H1 (cell line): ENCODE data around the gene OCSTAMP. TPM values are rescaled to one million over a fixed set of nuclear protein-coding genes. Genes with fewer than 3 reads are reported as not detected.

Experiments
- CHD1 ChIP-seq: IDR thresholded peaks from 2 replicates; pipeline ENCODE4 v1.6.1; 2012; ENCODE audit warnings: low read depth, low read length, improper control_type of control experiment
- FOSL1 ChIP-seq: IDR thresholded peaks from 2 replicates; pipeline ENCODE4 v1.6.1; 2011; ENCODE audit warnings: mild to moderate bottlenecking, low read depth, low read length, moderate library complexity; ENCODE audit not compliant: insufficient read depth
- KDM4A ChIP-seq: IDR thresholded peaks from one replicate; pipeline ENCODE4 v1.7.1; 2012; ENCODE audit warnings: low read depth, mild to moderate bottlenecking, moderate library complexity, low read length, inconsistent platforms; ENCODE audit not compliant: severe bottlenecking
- RFX5 ChIP-seq: IDR thresholded peaks from 2 replicates; pipeline ENCODE4 v1.6.1; 2011; ENCODE audit warnings: low read depth, low read length, improper control_type of control experiment, borderline replicate concordance
- SIRT6 ChIP-seq: IDR thresholded peaks from one replicate; pipeline ENCODE4 v1.7.1; 2012; ENCODE audit warnings: low read length, inconsistent platforms
- polyA plus RNA-seq, 7 experiments: library from polyadenylated mRNA; depleted of rRNA in 3 of 7; stranded (reverse) in 5 of 7; unstranded in 2 of 7; fragments of >200 nt in 5 of 7; fragments of 200-250 nt in 2 of 7; gene quantifications; 1 replicate in 5 of 7; 2 replicates in 1 of 7; 4 replicates in 1 of 7; pipeline versions ENCODE4 v1.2.1 to v1.2.3, GENCODE V29; 2011 to 2013; ENCODE audit warnings: missing spikeins in 2 of 7, mixed read lengths in 2 of 7
- total RNA-seq: library from RNA; stranded (reverse); fragmentation: NEBNext Ultra II Directional; extraction: Animal tissue kit (Norgen Biotek cat#: 25700); gene quantifications from 2 replicates; pipeline ENCODE4 v1.2.1, GENCODE V29; 2021

The OCSTAMP gene
- total and polyA plus RNA-seq, 2 of the 8 experiments (the other 6 are each of a cell fraction or from before 2014, with no cell fraction given), result 0.09 to 0.13 TPM

DNA sequence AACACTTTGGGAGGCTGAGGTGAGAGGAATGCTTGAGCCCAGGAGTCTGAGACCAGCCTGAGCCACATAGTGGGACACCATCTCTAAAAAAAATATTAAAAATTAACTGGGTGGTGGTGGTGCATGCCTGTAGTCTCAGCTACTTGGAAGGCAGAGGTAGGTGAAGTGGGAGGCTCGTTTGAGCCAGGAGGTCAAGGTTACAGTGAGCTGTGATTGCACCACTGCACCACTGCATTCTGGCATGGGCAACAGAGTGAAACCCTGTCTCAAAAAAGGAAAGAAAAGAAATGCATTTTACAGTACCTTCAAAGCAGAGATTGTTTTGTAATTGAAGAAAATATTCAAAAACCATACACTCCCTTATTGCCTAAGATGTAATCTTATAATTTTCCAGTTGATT is 6.5 kb downstream of the OCSTAMP start (continued):
- TF ChIP-seq KDM4A (no peak), CHD1 (no peak), RFX5 (no peak), SIRT6 (no peak), FOSL1 (no peak)
